ENCODE measurements around the gene AOPEP.

Gene AOPEP

GRCh38 chr9:94721754-94722153 is 4.7 kb upstream of the AOPEP start:
- Histone ChIP-seq H3K9ac (ENCODE audit: low read length) (no peak overlapping the region), H3K36me3 (ENCODE audit: control insufficient read depth, insufficient read depth, low read length) (no peaks in the 10 kb centered on the region), H3K27me3 (ENCODE audit: control insufficient read depth, insufficient read depth, low read length) (no peaks in the 10 kb centered on the region), H3K27ac (ENCODE audit: low read depth, low read length) (no peak overlapping the region), H3K4me1 (ENCODE audit: control insufficient read depth, insufficient read depth, low read length) (no peaks in the 10 kb centered on the region), H3K4me3 (ENCODE audit: low read length) (no peak overlapping the region)

GRCh38 chr9:94725293-94725692 is 1.2 kb upstream of the AOPEP start:
- no peaks in the 10 kb centered on the region for H3K36me3 ChIP-seq (ENCODE audit: control insufficient read depth, insufficient read depth, low read length)
- peaks cover 6% of the 10 kb centered on the region for H3K4me1 ChIP-seq (ENCODE audit: control insufficient read depth, insufficient read depth, low read length)
- H3K27me3 ChIP-seq (ENCODE audit: control insufficient read depth, insufficient read depth, low read length), result no peaks in the 10 kb centered on the region
- H3K4me3 ChIP-seq (ENCODE audit: low read length), result no peak overlapping the region
- no peak overlapping the region for H3K27ac ChIP-seq (ENCODE audit: low read depth, low read length)
- H3K9ac ChIP-seq (ENCODE audit: low read length), result no peak overlapping the region

- Histone ChIP-seq H3K27me3 (ENCODE audit: control insufficient read depth, insufficient read depth, low read length) (no peaks in the 10 kb centered on the region), H3K27ac (ENCODE audit: low read depth, low read length) (no peak overlapping the region), H3K9ac (ENCODE audit: low read length) (no peak overlapping the region), H3K4me1 (ENCODE audit: control insufficient read depth, insufficient read depth, low read length) (peaks cover 6% of the 10 kb centered on the region), H3K36me3 (ENCODE audit: control insufficient read depth, insufficient read depth, low read length) (no peaks in the 10 kb centered on the region), H3K4me3 (ENCODE audit: low read length) (no peak overlapping the region)
These were observed 2.2 kb downstream of the AOPEP start for GRCh38 chr9:94728719-94729118.

GRCh38 chr9:94729199-94729598 is 2.7 kb downstream of the AOPEP start:
- Histone ChIP-seq H3K36me3 (ENCODE audit: control insufficient read depth, insufficient read depth, low read length) (no peaks in the 10 kb centered on the region), H3K27me3 (ENCODE audit: control insufficient read depth, insufficient read depth, low read length) (no peaks in the 10 kb centered on the region), H3K4me1 (ENCODE audit: control insufficient read depth, insufficient read depth, low read length) (peaks cover 6% of the 10 kb centered on the region), H3K9ac (ENCODE audit: low read length) (no peak overlapping the region), H3K27ac (ENCODE audit: low read depth, low read length) (no peak overlapping the region), H3K4me3 (ENCODE audit: low read length) (no peak overlapping the region)

GRCh38 chr9:94734054-94734754 is 7.7 kb downstream of the AOPEP start:
- H3K27ac ChIP-seq (ENCODE audit: low read depth, low read length), result no peak overlapping the region
- no peaks in the 10 kb centered on the region for H3K36me3 ChIP-seq (ENCODE audit: control insufficient read depth, insufficient read depth, low read length)
- no peak overlapping the region for H3K4me3 ChIP-seq (ENCODE audit: low read length)
- no peak overlapping the region for H3K9ac ChIP-seq (ENCODE audit: low read length)
- H3K4me1 ChIP-seq (ENCODE audit: control insufficient read depth, insufficient read depth, low read length), result no peaks in the 10 kb centered on the region
- no peaks in the 10 kb centered on the region for H3K27me3 ChIP-seq (ENCODE audit: control insufficient read depth, insufficient read depth, low read length)

- no peaks in the 10 kb centered on the region for H3K36me3 ChIP-seq (ENCODE audit: control insufficient read depth, insufficient read depth, low read length)
- no peak overlapping the region for H3K9ac ChIP-seq (ENCODE audit: low read length)
- H3K4me3 ChIP-seq (ENCODE audit: low read length), result no peak overlapping the region
- no peaks in the 10 kb centered on the region for H3K4me1 ChIP-seq (ENCODE audit: control insufficient read depth, insufficient read depth, low read length)
- H3K27ac ChIP-seq (ENCODE audit: low read depth, low read length), result no peak overlapping the region
- no peaks in the 10 kb centered on the region for H3K27me3 ChIP-seq (ENCODE audit: control insufficient read depth, insufficient read depth, low read length)
These were observed 10.3 kb downstream of the AOPEP start for GRCh38 chr9:94736759-94737158.

- H3K9ac ChIP-seq (ENCODE audit: low read length), result no peak overlapping the region
- H3K27me3 ChIP-seq (ENCODE audit: control insufficient read depth, insufficient read depth, low read length), result no peaks in the 10 kb centered on the region
- H3K36me3 ChIP-seq (ENCODE audit: control insufficient read depth, insufficient read depth, low read length), result no peaks in the 10 kb centered on the region
- H3K27ac ChIP-seq (ENCODE audit: low read depth, low read length), result no peak overlapping the region
- H3K4me3 ChIP-seq (ENCODE audit: low read length), result no peak overlapping the region
- H3K4me1 ChIP-seq (ENCODE audit: control insufficient read depth, insufficient read depth, low read length), result no peaks in the 10 kb centered on the region
These were observed 13.8 kb downstream of the AOPEP start for GRCh38 chr9:94740145-94740840.

- Histone ChIP-seq H3K4me3 (ENCODE audit: low read length) (no peak overlapping the region), H3K27me3 (ENCODE audit: control insufficient read depth, insufficient read depth, low read length) (no peaks in the 10 kb centered on the region), H3K4me1 (ENCODE audit: control insufficient read depth, insufficient read depth, low read length) (no peaks in the 10 kb centered on the region), H3K36me3 (ENCODE audit: control insufficient read depth, insufficient read depth, low read length) (no peaks in the 10 kb centered on the region), H3K9ac (ENCODE audit: low read length) (no peak overlapping the region), H3K27ac (ENCODE audit: low read depth, low read length) (no peak overlapping the region)
These were observed 15.4 kb downstream of the AOPEP start for GRCh38 chr9:94741866-94742265.

- H3K27ac ChIP-seq (ENCODE audit: low read depth, low read length), result no peak overlapping the region
- H3K27me3 ChIP-seq (ENCODE audit: control insufficient read depth, insufficient read depth, low read length), result no peaks in the 10 kb centered on the region
- H3K4me1 ChIP-seq (ENCODE audit: control insufficient read depth, insufficient read depth, low read length), result no peaks in the 10 kb centered on the region
- no peak overlapping the region for H3K9ac ChIP-seq (ENCODE audit: low read length)
- no peaks in the 10 kb centered on the region for H3K36me3 ChIP-seq (ENCODE audit: control insufficient read depth, insufficient read depth, low read length)
- H3K4me3 ChIP-seq (ENCODE audit: low read length), result no peak overlapping the region
These were observed 16.8 kb downstream of the AOPEP start for GRCh38 chr9:94743035-94743954.

- no peaks in the 10 kb centered on the region for H3K4me1 ChIP-seq (ENCODE audit: control insufficient read depth, insufficient read depth, low read length)
- no peaks in the 10 kb centered on the region for H3K27me3 ChIP-seq (ENCODE audit: control insufficient read depth, insufficient read depth, low read length)
- H3K9ac ChIP-seq (ENCODE audit: low read length), result no peak overlapping the region
- no peak overlapping the region for H3K27ac ChIP-seq (ENCODE audit: low read depth, low read length)
- no peak overlapping the region for H3K4me3 ChIP-seq (ENCODE audit: low read length)
- H3K36me3 ChIP-seq (ENCODE audit: control insufficient read depth, insufficient read depth, low read length), result no peaks in the 10 kb centered on the region
These were observed 19.5 kb downstream of the AOPEP start for GRCh38 chr9:94745806-94746540.

GRCh38 chr9:94746541-94747370 is 20.3 kb downstream of the AOPEP start:
- Histone ChIP-seq H3K4me3 (ENCODE audit: low read length) (no peak overlapping the region), H3K4me1 (ENCODE audit: control insufficient read depth, insufficient read depth, low read length) (no peaks in the 10 kb centered on the region), H3K27me3 (ENCODE audit: control insufficient read depth, insufficient read depth, low read length) (no peaks in the 10 kb centered on the region), H3K36me3 (ENCODE audit: control insufficient read depth, insufficient read depth, low read length) (no peaks in the 10 kb centered on the region), H3K27ac (ENCODE audit: low read depth, low read length) (no peak overlapping the region), H3K9ac (ENCODE audit: low read length) (no peak overlapping the region)

Measured in rectal smooth muscle tissue (tissue), 1 donor.